ENCODE results near the gene CTNNA2. TPM values are rescaled to one million over a fixed set of nuclear protein-coding genes. Genes with fewer than 3 reads are reported as not detected.
A peak's percentile ranks its signal among the peaks of the same experiment; 100 is the strongest.

The CTNNA2 gene
- polyA plus RNA-seq, 1 of the 3 experiments (the other 2 are of a cell fraction), result 0.30 TPM

DNA sequence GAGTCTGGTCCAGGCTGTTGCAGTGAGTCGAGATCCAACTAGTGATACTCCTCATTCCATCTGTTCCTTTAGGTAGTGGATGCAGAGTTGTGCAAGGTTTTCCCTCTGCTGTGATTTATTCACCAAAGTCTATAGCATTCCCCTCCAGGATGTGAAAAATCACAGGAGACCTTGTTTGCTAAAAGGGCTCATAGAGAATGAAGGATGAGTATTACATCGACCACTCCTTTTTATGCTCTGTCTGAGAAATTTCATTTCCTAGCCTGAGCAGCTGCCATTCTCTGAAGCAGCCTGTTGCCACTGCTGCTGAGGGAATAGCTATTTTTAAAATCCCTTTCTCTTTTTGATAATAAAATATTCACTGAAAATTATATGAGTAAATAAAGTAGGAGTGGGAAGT, 925.8 kb downstream of the CTNNA2 start:
- H2AFZ ChIP-seq (ENCODE audit: low read depth), result no peak overlapping the region
- H3K36me3 ChIP-seq (replicated peaks in 1 of 2; ENCODE audit: control insufficient read depth in 1 of 2, insufficient read depth in 2 of 2, low read length in 1 of 2), result no peaks in the 10 kb centered on the region
- no peak for DNase-seq
- no peaks in the 10 kb centered on the region for H3F3A ChIP-seq (replicated peaks; ENCODE audit: insufficient read depth)
- H3K9me3 ChIP-seq, result no peaks in the 10 kb centered on the region
- POLR2A ChIA-PET, result no interaction called here
- no peak overlapping the region for H3K27ac ChIP-seq (ENCODE audit: low read depth in 2 of 2, low read length in 1 of 2)
- H3K79me2 ChIP-seq (ENCODE audit: insufficient read depth), result no peaks in the 10 kb centered on the region
- no peaks in the 10 kb centered on the region for H3K4me1 ChIP-seq (ENCODE audit: control insufficient read depth in 1 of 2, insufficient read depth in 2 of 2, low read depth in 1 of 2, low read length in 1 of 2)
- TF ChIP-seq MXI1 (IDR thresholded peaks at IDR 0.05; ENCODE audit: low read depth, low read length) (no peak), FOXJ3 (CRISPR knock-in tag; IDR thresholded peaks at IDR 0.05) (no peak), USF2 (IDR thresholded peaks at IDR 0.05; ENCODE audit: borderline replicate concordance, low read depth, low read length) (no peak), TCF12 (IDR thresholded peaks at IDR 0.05) (no peak), EP300 (IDR thresholded peaks at IDR 0.05; ENCODE audit: borderline replicate concordance in 1 of 2, low read depth in 1 of 2, low read length in 1 of 2) (no peak), REST (IDR thresholded peaks at IDR 0.05; ENCODE audit: low read depth, low read length) (no peak), FOSL2 (IDR thresholded peaks at IDR 0.05; ENCODE audit: borderline replicate concordance, low read depth) (no peak), YY1 (IDR thresholded peaks at IDR 0.05; ENCODE audit: low read depth) (no peak), GABPA (IDR thresholded peaks at IDR 0.05; ENCODE audit: low read depth) (no peak)
- H3K4me2 ChIP-seq, result no peak overlapping the region
- CTCF ChIA-PET, result no interaction called here
- no peaks in the 10 kb centered on the region for H4K20me1 ChIP-seq (ENCODE audit: insufficient read depth)
- H3K27me3 ChIP-seq (ENCODE audit: insufficient read depth), result no peaks in the 10 kb centered on the region
- H3K9ac ChIP-seq, result no peak overlapping the region
- no peaks in the 10 kb centered on the region for H3K9me2 ChIP-seq
- 70% methylated on average over 2 of the region's 2 CpGs for WGBS (ENCODE audit: low lambda C conversion rate)
- no peak overlapping the region for H3K4me3 ChIP-seq (ENCODE audit: low read depth in 2 of 2, low read length in 1 of 2)

DNA sequence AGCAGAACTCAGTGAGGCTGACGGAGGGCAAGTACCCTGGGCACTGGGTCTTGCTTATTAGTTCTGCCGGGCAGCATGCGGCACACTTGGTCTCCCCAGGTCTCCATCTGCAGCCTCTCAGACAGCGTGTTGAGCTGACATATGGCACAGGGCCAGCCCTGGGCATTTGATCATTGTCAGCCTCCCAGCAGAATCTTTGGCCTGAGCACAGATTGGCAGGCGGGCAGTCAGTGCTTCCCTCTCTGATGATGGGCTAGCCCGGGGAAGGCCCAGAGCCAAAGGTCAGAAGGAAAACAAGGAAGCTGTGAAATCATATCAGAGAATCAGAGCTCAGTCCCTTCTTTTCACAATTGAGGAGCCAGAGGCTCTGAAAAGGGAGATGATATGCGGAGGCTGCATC, 941.8 kb downstream of the CTNNA2 start:
- CTCF ChIA-PET, result interaction anchor here (0.8 to 1.1 kb wide), 2 partner anchors 12 to 18 kb away, joined by 3 read pairs; no protein-coding TSS in a partner anchor
- no peak overlapping the region for H3K4me2 ChIP-seq
- no peaks in the 10 kb centered on the region for H3K27me3 ChIP-seq (ENCODE audit: insufficient read depth)
- H3K9ac ChIP-seq, result no peak overlapping the region
- H3K27ac ChIP-seq (ENCODE audit: low read depth in 2 of 2, low read length in 1 of 2), result peak overlapping the region in 1 of 2 experiments; percentile 28; a peak in 1 of 4 replicates
- H2AFZ ChIP-seq (ENCODE audit: low read depth), result no peak overlapping the region
- 47% methylated on average over 7 of the region's 7 CpGs for WGBS (ENCODE audit: low lambda C conversion rate)
- H4K20me1 ChIP-seq (ENCODE audit: insufficient read depth), result no peaks in the 10 kb centered on the region
- H3K79me2 ChIP-seq (ENCODE audit: insufficient read depth), result no peaks in the 10 kb centered on the region
- DNase-seq, result peak; percentile 54
- H3K9me3 ChIP-seq, result no peaks in the 10 kb centered on the region
- POLR2A ChIA-PET, result no interaction called here
- no peaks in the 10 kb centered on the region for H3F3A ChIP-seq (replicated peaks; ENCODE audit: insufficient read depth)
- TF ChIP-seq, protein P1, sequence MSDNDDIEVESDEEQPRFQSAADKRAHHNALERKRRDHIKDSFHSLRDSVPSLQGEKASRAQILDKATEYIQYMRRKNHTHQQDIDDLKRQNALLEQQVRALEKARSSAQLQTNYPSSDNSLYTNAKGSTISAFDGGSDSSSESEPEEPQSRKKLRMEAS (IDR thresholded peaks at IDR 0.05; ENCODE audit: low read depth), result no peak
- TF ChIP-seq USF2 (IDR thresholded peaks at IDR 0.05; ENCODE audit: borderline replicate concordance, low read depth, low read length), result no peak
- TF ChIP-seq EP300 (IDR thresholded peaks at IDR 0.05; ENCODE audit: borderline replicate concordance in 1 of 2, low read depth in 1 of 2, low read length in 1 of 2), result peak in 1 of 2 experiments; percentile 30; a peak in 1 of 4 replicates
- TF ChIP-seq NFIC (IDR thresholded peaks at IDR 0.05; ENCODE audit: borderline replicate concordance), result peak; percentile 43; the same call in 1 of the 2 replicates
- peak; percentile 86 for TF ChIP-seq GATA2 (CRISPR knock-in tag; IDR thresholded peaks at IDR 0.05)
- TF ChIP-seq MXI1 (IDR thresholded peaks at IDR 0.05; ENCODE audit: low read depth, low read length), result peak; percentile 94
- no peak for TF ChIP-seq MEF2A (IDR thresholded peaks at IDR 0.05; ENCODE audit: borderline replicate concordance, low read depth)
- H3K4me1 ChIP-seq (ENCODE audit: control insufficient read depth in 1 of 2, insufficient read depth in 2 of 2, low read depth in 1 of 2, low read length in 1 of 2), result peaks cover 0 to 10% of the 10 kb centered on the region in 2 experiments; a peak in 2 of 4 replicates
- H3K4me3 ChIP-seq (ENCODE audit: low read depth in 2 of 2, low read length in 1 of 2), result no peak overlapping the region
- H3K9me2 ChIP-seq, result no peaks in the 10 kb centered on the region
- no peaks in the 10 kb centered on the region for H3K36me3 ChIP-seq (replicated peaks in 1 of 2; ENCODE audit: control insufficient read depth in 1 of 2, insufficient read depth in 2 of 2, low read length in 1 of 2)

Measured in SK-N-SH (cell line).